Activated naive CD8-positive, alpha-beta T cell treated with anti-CD3 and anti-CD28 coated beads for 36 hours (primary cell): ENCODE results near the gene TNK2. TPM values are rescaled to one million over a fixed set of nuclear protein-coding genes. Genes with fewer than 3 reads are reported as not detected.
"Not testable (repeated sequence)": the region's sequence is repeated elsewhere in the genome, so short reads cannot be mapped to it uniquely, and the experiment has no call there.

Experiments used
- DNase-seq: peaks from one replicate; pipeline ENCODE4 v3.0.0; 2021
- H3K27ac Mint-ChIP-seq: one replicate; pipeline ENCODE4 v1.8.0; 2022; ENCODE audit warnings: mild to moderate bottlenecking, moderate library complexity, mixed read lengths
- H3K27me3 Mint-ChIP-seq: one replicate; pipeline ENCODE4 v1.8.0; 2022; ENCODE audit warnings: mild to moderate bottlenecking, mixed read lengths
- H3K36me3 Mint-ChIP-seq: one replicate; pipeline ENCODE4 v1.8.0; 2021; ENCODE audit warnings: mild to moderate bottlenecking, mixed read lengths
- H3K4me1 Mint-ChIP-seq: one replicate; pipeline ENCODE4 v1.8.0; 2021; ENCODE audit warnings: mixed read lengths
- H3K4me3 Mint-ChIP-seq: one replicate; pipeline ENCODE4 v1.8.0; 2022; ENCODE audit warnings: mild to moderate bottlenecking, moderate library complexity, mixed read lengths
- H3K9me3 Mint-ChIP-seq: one replicate; pipeline ENCODE4 v1.8.0; 2022; ENCODE audit warnings: mixed read lengths
- total RNA-seq, 2 experiments: library from RNA; stranded (reverse); gene quantifications; one replicate each; pipeline ENCODE4 v1.2.3, GENCODE V29; 2021

The TNK2 gene
- total RNA-seq: 10 to 100 TPM; 34.6 to 35.1 TPM

DNA sequence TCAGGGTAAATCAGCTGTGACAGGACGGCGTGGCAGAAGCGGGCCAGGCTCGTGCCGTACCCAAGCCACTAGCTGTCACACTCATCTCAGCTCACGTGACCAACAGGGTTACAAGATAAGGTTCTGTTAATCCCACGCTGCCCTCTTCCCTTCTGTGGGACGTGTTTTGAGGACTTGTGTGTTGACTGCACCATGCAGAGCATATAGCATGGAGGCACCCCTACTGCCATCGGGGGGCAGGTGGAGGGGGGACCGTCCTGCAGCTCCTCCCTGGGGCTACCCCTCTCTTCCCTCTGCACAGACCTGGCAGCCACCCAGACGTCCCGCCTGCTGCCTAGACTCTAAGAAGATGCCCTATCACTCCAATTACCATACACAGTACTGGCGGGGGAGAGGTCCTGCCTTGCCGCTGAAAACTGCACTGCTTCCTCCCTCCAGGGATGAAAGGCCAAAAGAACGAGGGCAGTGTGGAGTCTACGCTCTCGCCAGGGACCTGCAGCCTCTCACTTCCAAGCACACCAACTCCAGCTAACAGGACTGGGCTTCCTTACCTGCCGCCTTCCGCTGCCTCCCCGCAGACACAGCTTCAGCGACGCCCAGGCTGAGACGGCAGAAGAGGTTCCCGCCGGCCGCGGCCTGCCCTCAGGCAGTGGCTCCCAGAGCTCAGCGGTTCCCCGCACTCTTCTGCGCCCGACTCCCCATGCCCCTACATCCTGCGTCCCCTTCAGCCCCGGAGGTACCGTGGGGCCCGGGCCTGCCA, at the start of gene TNK2:
Gene TNK2 (minus strand): TSS at position 618 of the 760 bp plus-strand sequence. CDS start 19,963 bp downstream, outside the sequence.
- peak within 1 kb of the TSS; percentile 84 for H3K4me3 Mint-ChIP-seq
- DNase-seq: peak; percentile 62
- peak within 1 kb of the TSS; percentile 99 for H3K27ac Mint-ChIP-seq
- H3K4me1 Mint-ChIP-seq: peaks cover 43% of the 10 kb centered on the region
- no peaks in the 10 kb centered on the region for H3K9me3 Mint-ChIP-seq
- H3K27me3 Mint-ChIP-seq: no peaks in the 10 kb centered on the region
- peaks cover 15% of the 10 kb centered on the region for H3K36me3 Mint-ChIP-seq

GRCh38 chr3:195956577-195956976, 48.2 kb upstream of the TNK2 start:
- Mint-ChIP-seq H3K27ac (peak overlapping the region; percentile 65), H3K36me3 (peaks cover 22% of the 10 kb centered on the region), H3K4me3 (peak overlapping the region; percentile 14), H3K4me1 (peaks cover 22% of the 10 kb centered on the region), H3K27me3 (no peaks in the 10 kb centered on the region), H3K9me3 (peaks cover 7% of the 10 kb centered on the region)
- no peak for DNase-seq

DNA sequence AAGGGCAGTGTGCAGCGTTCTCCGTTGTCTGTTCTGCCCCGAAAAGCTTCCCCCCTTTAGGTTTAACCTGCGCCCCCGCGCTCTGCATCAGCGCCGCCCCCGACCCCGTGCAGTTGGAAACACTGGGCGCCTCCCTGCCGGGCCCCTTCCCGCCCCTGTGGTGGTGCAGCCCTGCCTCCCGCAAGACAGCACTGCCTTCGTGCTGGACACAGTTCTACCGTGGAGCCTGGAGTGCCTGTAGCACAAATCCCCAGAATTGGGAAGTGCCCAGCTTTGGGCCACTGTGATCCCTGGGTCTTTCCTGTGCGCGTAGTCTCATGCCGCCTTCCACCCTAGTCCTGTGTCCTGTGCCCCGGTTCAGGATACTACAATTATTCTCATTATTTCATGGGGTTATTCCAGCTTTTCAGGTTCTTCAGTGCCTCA, 47.1 kb upstream of the TNK2 start:
- Mint-ChIP-seq H3K4me3 (peak overlapping the region; percentile 70), H3K4me1 (peaks cover 25% of the 10 kb centered on the region), H3K36me3 (peaks cover 14% of the 10 kb centered on the region), H3K27ac (peak overlapping the region; percentile 82)
- not testable (repeated sequence) for H3K27me3 Mint-ChIP-seq, H3K9me3 Mint-ChIP-seq
- DNase-seq: peak; percentile 20

DNA sequence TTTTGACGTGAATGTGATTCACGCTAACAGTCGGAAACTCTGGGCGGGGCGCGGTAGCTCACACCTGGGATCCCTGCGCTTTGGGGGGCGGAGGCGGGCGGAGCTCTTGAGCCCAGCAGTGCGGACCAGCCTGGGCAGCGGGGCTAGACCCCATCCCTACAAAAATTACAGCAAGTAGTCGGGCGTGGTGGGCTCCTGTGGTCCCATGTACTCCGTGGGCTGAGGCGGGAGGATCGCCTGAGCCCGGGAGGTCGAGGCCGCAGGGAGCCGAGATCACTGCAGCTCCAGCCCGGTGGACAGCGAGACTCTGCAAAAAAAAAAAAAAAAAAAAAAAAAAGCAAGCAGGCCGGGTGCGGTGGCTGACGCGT, 46.4 kb upstream of the TNK2 start:
- not testable (repeated sequence) for H3K27me3 Mint-ChIP-seq, H3K9me3 Mint-ChIP-seq
- peaks cover 12% of the 10 kb centered on the region for H3K36me3 Mint-ChIP-seq
- DNase-seq: peak; percentile 24
- peak overlapping the region; percentile 25 for H3K27ac Mint-ChIP-seq
- H3K4me1 Mint-ChIP-seq: peaks cover 29% of the 10 kb centered on the region
- peak overlapping the region; percentile 74 for H3K4me3 Mint-ChIP-seq

- DNase-seq: peak; percentile 85
- Mint-ChIP-seq H3K36me3 (peaks cover 10% of the 10 kb centered on the region), H3K4me1 (peaks cover 27% of the 10 kb centered on the region), H3K4me3 (peak overlapping the region; percentile 74)
- H3K9me3 Mint-ChIP-seq, H3K27ac Mint-ChIP-seq, H3K27me3 Mint-ChIP-seq: not testable (repeated sequence)
Measured at GRCh38 chr3:195954052-195954751, 45.9 kb upstream of the TNK2 start.

DNA sequence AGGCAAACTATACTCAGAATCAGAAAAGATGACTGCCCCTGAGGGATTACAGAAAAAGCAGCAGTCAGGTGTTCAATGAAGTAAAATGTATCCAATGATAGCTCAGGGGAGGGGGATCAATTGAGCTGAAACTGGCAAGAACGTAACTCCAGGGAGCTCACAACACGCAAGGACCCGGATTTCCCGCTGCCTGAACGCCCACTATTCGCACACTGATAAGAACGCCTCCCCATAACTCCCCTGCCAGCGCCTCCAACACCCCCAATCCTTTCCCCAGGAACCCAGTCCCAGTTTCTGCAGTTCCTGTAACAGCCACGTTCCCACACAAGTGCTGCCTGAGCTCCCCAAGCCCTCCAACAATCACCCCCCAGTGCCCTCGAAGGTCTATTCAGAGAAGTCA, 44.2 kb upstream of the TNK2 start:
- not testable (repeated sequence) for DNase-seq, H3K36me3 Mint-ChIP-seq, H3K9me3 Mint-ChIP-seq, H3K27ac Mint-ChIP-seq, H3K27me3 Mint-ChIP-seq
- H3K4me3 Mint-ChIP-seq: peak overlapping the region; percentile 48
- H3K4me1 Mint-ChIP-seq: peaks cover 25% of the 10 kb centered on the region

GRCh38 chr3:195951443-195952177, 43.3 kb upstream of the TNK2 start:
- not testable (repeated sequence) for H3K36me3 Mint-ChIP-seq, H3K27me3 Mint-ChIP-seq, DNase-seq, H3K9me3 Mint-ChIP-seq
- Mint-ChIP-seq H3K4me3 (peak overlapping the region; percentile 48), H3K4me1 (peaks cover 25% of the 10 kb centered on the region), H3K27ac (peak overlapping the region; percentile 20)

- not testable (repeated sequence) for H3K27me3 Mint-ChIP-seq, H3K36me3 Mint-ChIP-seq, H3K4me3 Mint-ChIP-seq, H3K9me3 Mint-ChIP-seq, H3K27ac Mint-ChIP-seq, DNase-seq
- H3K4me1 Mint-ChIP-seq: peaks cover 20% of the 10 kb centered on the region
Measured at GRCh38 chr3:195950731-195951130, 42.4 kb upstream of the TNK2 start.

DNA sequence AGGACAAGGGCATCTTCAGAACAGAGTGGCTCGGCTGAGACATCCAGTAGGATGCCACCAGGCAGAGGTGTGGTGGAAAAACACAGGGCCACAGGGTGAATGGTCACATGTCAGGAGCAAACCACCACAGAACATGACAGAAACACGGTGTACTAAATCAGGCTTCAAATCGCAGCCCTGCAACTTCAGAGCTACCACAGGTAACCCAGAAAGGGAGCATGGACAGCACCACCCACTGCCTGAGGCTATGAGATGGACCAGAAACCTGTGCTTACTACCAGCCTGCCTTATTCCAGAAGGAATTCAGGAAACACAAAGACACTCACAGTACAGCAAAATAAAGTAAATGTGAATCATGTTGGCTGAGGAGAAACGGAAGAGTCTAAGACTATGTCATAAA, 41.8 kb upstream of the TNK2 start:
- DNase-seq, H3K27ac Mint-ChIP-seq, H3K9me3 Mint-ChIP-seq, H3K4me3 Mint-ChIP-seq, H3K27me3 Mint-ChIP-seq: not testable (repeated sequence)
- Mint-ChIP-seq H3K4me1 (peaks cover 17% of the 10 kb centered on the region), H3K36me3 (peaks cover 12% of the 10 kb centered on the region)

- H3K4me3 Mint-ChIP-seq, H3K27ac Mint-ChIP-seq, H3K27me3 Mint-ChIP-seq, DNase-seq, H3K9me3 Mint-ChIP-seq: not testable (repeated sequence)
- peaks cover 25% of the 10 kb centered on the region for H3K36me3 Mint-ChIP-seq
- H3K4me1 Mint-ChIP-seq: peaks cover 15% of the 10 kb centered on the region
Measured at GRCh38 chr3:195946910-195947699, 38.8 kb upstream of the TNK2 start.

- not testable (repeated sequence) for H3K27me3 Mint-ChIP-seq, DNase-seq, H3K9me3 Mint-ChIP-seq, H3K4me1 Mint-ChIP-seq, H3K4me3 Mint-ChIP-seq, H3K27ac Mint-ChIP-seq
- peaks cover 21% of the 10 kb centered on the region for H3K36me3 Mint-ChIP-seq
Measured at GRCh38 chr3:195941265-195941815, 33.0 kb upstream of the TNK2 start.

- not testable (repeated sequence) for H3K27ac Mint-ChIP-seq, DNase-seq, H3K27me3 Mint-ChIP-seq, H3K9me3 Mint-ChIP-seq, H3K4me3 Mint-ChIP-seq, H3K4me1 Mint-ChIP-seq
- peaks cover 21% of the 10 kb centered on the region for H3K36me3 Mint-ChIP-seq
Measured at GRCh38 chr3:195940806-195941205, 32.5 kb upstream of the TNK2 start.

DNA sequence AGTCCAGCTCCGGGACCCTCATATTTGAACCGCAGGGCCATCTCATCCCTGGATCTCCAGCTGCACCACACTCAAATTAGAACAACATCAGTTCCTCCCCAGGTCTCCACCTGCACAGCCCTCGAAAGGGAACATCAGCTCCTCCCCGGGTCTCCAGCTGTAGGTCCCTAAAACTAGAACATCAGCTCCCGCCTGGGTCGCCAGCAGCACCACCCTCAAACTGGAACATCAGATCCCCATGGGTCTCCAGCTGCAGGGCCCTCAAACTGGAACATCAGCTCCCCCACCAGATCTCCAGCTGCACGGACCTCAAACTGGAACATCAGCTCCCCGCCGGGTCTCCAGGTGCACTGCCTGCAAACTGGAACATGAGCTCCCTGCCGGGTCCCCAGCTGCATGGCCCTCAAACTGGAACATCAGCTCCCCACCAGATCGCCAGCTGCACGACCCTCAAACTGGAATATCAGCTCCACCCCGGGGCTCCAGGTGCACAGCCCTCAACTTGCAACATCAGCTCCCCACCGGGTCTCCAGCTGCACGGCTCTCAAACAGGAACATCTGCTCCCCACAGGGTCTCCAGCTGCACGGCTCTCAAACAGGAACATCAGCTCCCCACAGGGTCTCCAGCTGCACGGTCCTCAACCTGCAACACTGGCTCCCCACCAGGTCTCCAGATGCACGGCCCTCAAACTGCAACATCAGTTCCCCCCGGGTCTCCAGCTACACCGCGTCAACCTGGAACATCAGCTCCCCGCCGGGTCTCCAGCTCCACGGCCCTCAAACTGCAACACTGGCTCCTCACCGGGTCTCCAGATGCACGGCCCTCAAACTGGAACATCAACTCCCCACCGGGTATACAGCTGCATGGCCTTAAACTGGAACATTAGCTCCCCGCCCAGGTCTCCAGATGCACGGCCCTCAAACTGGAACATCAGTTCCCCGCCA, 31.4 kb upstream of the TNK2 start:
- not testable (repeated sequence) for H3K4me3 Mint-ChIP-seq, H3K4me1 Mint-ChIP-seq, DNase-seq, H3K27me3 Mint-ChIP-seq, H3K27ac Mint-ChIP-seq, H3K9me3 Mint-ChIP-seq
- H3K36me3 Mint-ChIP-seq: peaks cover 14% of the 10 kb centered on the region

- not testable (repeated sequence) for H3K36me3 Mint-ChIP-seq, H3K4me3 Mint-ChIP-seq, H3K9me3 Mint-ChIP-seq, H3K27ac Mint-ChIP-seq, DNase-seq, H3K4me1 Mint-ChIP-seq, H3K27me3 Mint-ChIP-seq
Measured at GRCh38 chr3:195933044-195933430, 24.7 kb upstream of the TNK2 start.
